HG03558 (cell line): ENCODE results near the gene HAL.
"Not testable (repeated sequence)": the region's sequence is repeated elsewhere in the genome, so short reads cannot be mapped to it uniquely, and the experiment has no call there.

Experiments used
- ATAC-seq: cut with Tn5 transposase; IDR thresholded peaks from one replicate; pipeline ENCODE4 v1.9.1; 2021; ENCODE audit warnings: moderate number of reproducible peaks; ENCODE audit not compliant: unreplicated experiment; ENCODE audit errors: extremely low read depth

HAL gene

DNA sequence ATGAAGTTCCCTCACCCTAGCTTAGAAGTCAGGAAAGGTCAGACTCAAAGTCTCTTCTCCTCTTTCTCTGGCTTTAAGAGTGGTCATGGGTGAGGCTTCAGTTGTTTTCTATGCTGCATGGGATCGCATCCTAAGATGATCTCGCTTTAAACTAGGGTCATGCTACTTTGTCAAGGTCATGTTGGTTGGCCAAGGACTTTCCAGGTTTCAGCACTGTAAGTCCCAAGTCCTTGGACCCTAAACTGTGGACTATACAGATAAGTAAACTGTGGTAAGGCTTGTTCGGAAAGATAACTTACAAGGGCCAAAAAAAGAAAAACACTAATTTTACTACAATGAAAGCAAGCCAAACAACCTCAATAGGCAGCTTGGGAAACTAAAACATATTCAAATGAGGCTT, 17.4 kb downstream of the HAL start:
- ATAC-seq: no peak

DNA sequence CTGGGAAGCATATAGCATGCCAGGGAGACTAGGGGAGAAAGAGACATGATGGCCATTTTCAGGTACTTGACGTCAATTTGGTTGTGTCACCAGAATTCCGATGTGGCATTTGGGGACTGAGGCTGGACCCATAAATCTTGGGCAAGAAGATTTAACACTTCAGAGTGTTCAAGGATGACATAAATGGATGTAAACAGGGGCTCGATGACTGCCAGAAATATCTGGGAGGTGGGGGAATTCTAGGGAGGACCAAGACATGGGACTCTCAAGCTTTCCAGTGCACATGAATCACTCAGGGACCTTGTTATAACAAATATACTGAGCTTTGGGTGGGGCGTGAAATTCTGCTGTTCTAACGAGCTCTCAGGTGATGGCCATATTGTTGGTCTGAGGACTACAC, 17.8 kb downstream of the HAL start:
- no peak for ATAC-seq

DNA sequence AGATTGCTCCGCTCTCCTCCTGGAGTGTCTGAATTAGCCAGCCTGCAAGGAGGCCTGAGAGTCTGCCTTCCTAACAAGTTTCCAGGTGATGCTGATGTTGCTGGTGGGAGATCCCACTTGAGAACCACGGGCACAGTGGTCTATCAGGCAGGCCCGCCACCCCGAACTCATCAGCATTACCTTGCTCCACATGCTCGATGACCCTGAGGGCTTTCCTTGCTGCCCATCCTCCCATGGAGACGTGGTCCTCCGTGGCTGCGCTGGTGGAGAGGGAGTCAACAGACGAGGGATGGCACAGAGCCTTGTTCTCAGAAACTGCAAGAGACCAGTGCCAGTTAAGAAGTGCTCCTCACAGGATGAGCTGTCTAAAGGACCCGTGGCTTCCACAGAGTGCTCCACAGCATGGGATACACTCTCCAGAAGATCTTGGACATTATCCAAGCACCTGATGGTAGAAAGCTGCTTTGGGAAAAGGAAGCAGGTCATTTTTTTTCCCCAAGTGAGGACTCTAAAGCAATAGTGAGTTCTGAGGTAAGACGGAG, 18.3 kb downstream of the HAL start:
- no peak for ATAC-seq

GRCh38 chr12:95976416-95976832, 19.7 kb downstream of the HAL start:
- no peak for ATAC-seq

- ATAC-seq: no peak
These were observed 20.7 kb downstream of the HAL start for GRCh38 chr12:95975491-95975890.

DNA sequence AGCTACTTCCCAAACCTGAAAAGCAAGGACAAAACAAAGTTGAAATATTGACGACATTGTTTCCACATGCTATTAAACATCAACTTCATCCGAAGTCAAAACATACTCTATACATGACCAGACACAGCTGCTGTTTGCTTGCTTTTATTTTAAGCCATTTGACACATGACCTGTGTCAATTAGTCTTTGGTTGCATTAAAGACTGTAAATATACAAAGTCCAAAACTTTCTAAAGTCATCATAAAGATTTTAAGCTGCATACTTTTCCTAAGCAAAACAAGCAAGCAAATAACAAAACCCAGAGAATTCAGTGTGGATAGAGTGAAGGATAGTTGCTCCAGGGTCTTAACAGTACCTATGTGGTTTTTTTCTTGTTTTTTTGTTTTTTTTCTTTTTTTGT, 21.8 kb downstream of the HAL start:
- ATAC-seq: no peak

DNA sequence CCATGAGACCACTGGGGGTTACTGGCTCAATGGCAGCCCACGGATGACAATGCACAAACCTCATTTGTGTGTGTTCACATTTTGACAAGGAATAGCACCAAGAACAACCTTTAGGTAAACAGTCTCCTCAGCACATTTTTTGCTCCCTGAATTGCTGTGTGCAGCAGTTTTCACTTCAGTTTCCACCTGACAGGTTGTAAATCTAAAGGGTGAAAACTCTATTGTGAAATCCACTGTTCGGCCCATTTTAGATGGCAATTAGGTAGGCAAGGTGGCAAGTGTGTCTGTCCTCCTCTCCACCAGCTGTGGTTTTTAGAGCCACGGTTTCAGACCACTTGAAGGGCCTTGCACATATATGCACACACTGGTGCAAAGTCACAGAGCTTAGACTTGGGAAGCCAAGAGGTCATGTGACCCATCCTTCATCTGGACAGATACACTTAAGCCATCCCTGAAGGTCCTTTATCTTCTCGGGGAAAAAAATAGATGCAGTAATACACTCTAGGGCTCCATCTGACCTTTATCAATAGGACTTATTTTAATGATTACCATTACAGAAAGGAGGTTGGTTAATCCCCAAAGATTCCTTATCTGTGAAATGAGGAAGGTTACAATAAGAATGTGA, 23.2 kb downstream of the HAL start:
- no peak for ATAC-seq

DNA sequence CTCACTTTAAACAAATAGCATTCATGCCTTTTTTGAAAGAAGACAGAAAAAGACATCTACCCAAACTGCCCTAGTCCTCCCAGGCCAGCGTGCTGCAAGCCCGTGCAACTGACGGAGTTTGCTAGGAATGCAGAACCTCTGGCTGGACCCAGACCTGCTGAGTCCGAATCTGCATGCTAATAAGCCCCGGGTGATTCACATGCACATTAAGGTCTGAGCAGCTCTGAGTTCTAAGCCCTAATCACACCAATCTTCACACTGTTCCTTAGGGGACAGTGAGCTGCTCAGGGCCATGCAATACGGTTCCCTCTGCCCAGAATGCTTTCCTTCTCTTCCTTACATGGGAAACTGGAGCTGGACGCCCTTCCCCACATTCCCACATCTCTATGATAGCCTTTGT, 25.2 kb downstream of the HAL start:
- ATAC-seq: no peak

GRCh38 chr12:95969116-95969515, 27.0 kb downstream of the HAL start:
- ATAC-seq: not testable (repeated sequence)

DNA sequence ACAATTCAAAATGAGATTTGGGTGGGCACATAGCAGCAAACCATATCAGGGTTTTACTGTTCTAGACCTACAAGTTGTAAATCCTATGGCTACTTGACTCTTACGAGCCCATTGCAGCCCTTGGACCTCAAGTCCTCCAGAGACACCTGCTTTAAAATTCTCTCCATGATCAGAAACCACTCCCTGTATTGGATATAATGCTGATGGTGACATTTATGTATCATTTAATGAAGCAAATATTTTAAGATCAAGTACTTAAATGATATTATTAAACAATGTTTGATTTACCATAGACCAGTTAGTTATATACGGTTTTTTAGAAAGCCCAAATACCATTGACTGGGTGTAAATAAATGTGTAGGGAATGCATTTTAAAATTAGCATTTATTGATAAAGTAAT, 28.8 kb downstream of the HAL start:
- no peak for ATAC-seq

DNA sequence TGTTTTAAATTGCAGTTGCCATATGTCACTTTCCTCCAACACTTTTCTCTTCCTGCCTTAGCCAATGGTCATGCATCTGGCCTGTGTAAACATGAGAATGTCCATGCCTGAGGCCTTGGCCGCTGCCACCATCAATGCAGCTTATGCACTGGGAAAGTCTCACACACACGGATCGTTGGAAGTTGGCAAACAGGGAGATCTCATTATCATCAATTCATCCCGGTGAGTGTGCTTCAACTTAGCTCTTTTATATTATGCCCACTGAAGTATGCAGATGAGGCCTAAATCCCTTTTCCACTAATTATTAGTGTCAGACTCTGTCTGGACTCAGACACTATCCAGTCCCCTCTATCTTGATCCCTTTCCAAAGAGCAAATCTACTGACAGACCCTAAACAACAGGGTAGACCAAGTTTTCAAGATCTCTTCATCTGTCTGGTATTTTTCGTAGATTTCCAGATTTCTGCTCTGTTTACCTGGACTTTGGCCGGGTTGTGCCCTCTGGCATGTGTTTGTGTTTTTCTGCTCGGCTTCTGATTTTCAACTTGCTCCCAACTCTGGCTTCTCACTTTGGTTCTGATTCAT, 29.8 kb downstream of the HAL start:
- ATAC-seq: no peak

- ATAC-seq: no peak
These were observed 33.0 kb downstream of the HAL start for GRCh38 chr12:95963096-95963495.

GRCh38 chr12:95962222-95962621, 33.9 kb downstream of the HAL start:
- no peak for ATAC-seq

- ATAC-seq: no peak
These were observed 35.9 kb downstream of the HAL start for GRCh38 chr12:95960241-95960640.

DNA sequence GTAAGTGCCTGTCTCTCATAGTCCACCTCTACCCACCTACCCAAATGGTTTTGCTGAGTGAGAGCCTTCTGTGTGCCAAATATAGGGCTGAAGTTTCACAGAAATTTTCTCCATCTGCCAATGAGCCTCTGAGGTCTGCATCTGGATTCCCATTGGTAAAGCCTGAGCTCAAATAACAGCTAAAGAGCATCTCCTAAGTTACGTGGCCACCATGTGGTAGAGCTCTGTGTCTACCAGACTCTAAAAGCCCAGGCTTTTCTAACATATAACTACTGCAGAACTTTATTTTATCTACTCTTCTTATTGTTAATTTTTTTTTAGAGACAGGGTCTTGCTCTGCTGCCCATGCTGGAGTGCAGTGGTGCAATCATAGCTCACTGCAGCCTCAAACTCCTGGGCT, 37.0 kb downstream of the HAL start:
- no peak for ATAC-seq

GRCh38 chr12:95956557-95957145, 39.5 kb downstream of the HAL start:
- ATAC-seq: no peak

DNA sequence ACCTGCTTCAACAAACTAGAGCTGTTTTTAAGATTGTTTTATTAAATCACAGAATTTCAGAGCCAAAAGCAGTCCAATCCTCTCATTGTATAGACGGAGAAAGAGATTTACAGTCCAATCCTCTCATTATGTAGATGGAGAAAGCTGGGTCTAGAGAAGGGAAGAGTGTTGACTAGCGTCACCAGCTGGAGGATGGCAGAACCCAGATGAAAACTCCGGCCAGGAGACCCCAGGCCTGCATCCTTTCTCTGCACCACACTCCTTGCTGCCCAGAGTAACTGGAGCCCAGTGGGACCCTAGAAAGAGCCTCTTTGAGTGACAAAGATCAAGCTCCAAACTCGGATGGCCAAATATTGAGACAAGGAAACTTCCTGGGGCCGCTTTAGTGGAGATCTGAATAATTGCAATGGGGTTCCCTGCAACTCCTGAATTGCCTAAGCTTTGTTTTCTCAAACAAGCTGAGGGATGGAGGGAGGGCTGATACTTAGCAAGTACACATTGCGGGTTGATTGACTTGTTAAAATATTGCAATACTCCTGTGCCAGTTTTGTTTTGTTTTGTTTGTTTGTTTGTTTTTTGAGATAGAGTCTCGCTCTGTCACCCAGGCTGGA, 40.5 kb downstream of the HAL start:
- no peak for ATAC-seq

- ATAC-seq: no peak
These were observed 43.1 kb downstream of the HAL start for GRCh38 chr12:95953000-95953399.

- no peak for ATAC-seq
These were observed 44.6 kb downstream of the HAL start for GRCh38 chr12:95951515-95951914.

DNA sequence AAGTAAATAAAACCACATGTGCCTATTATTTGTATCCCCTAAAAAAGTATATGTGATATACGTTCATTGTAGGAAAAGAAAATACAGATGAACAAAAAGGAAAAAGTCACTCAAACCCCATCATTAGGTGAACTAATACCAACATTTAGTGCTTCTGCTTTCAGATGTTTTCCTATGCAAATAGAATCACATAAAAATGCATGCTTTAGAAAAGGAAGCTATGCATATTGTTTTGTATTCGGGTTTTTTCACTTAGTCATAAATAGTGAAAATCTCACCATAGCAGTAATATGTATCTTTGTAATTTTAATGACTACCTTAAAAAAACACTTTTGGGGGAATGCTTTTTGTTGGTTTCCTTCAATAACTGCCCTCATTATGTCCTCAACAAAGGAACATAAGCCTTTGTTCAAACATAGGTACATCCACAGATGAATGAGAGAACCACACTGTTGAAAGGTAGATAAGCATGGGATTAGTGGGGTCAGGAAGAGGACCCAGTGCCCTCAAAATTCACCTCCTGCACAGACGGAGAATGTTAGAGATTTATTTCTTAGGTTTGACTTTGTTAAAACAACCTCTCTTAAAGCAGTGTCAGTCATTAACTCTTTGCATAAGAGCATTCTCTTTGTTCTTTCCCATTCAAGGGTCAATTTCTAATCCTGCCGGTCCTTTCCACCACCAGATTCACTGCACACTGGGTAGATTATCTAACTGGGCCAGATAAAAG, 46.5 kb downstream of the HAL start:
- no peak for ATAC-seq
